ENCODE results near the gene SCYGR5. TPM values are rescaled to one million over a fixed set of nuclear protein-coding genes. Genes with fewer than 3 reads are reported as not detected.
"Not testable (repeated sequence)": the region's sequence is repeated elsewhere in the genome, so short reads cannot be mapped to it uniquely, and the experiment has no call there.

SCYGR5 gene
- not detected in 2 replicates for total RNA-seq
- long read RNA-seq, result 0 reads

GRCh38 chr2:227666631-227667170, at the start of gene SCYGR5:
Gene SCYGR5 (plus strand): TSS chr2:227666804. CDS start chr2:227666804, 0 bp downstream.
- not testable (repeated sequence) for H3K36me3 Mint-ChIP-seq (ENCODE audit: low read depth); DNase-seq (ENCODE audit: low read depth, low spot score); H3K4me3 Mint-ChIP-seq; H3K4me1 Mint-ChIP-seq; H3K9me3 Mint-ChIP-seq; H3K27me3 Mint-ChIP-seq (ENCODE audit: low read depth); H3K27ac Mint-ChIP-seq (ENCODE audit: unreplicated experiment)

GRCh38 chr2:227617316-227618230, 49.0 kb upstream of the SCYGR5 start, which contains the start of gene SCYGR4:
Gene SCYGR4 (plus strand): TSS chr2:227617498. CDS start chr2:227617498, 0 bp downstream.
- DNase-seq (ENCODE audit: low read depth, low spot score), result no peak
- Mint-ChIP-seq H3K27me3 (ENCODE audit: low read depth) (peaks cover 4% of the 10 kb centered on the region), H3K4me3 (no peak within 1 kb of the TSS), H3K36me3 (ENCODE audit: low read depth) (no peaks in the 10 kb centered on the region), H3K9me3 (no peaks in the 10 kb centered on the region), H3K27ac (ENCODE audit: unreplicated experiment) (no peak within 1 kb of the TSS), H3K4me1 (no peaks in the 10 kb centered on the region)
- no peak for TF ChIP-seq CTCF (conservative IDR thresholded peaks at IDR 0.05)

- Mint-ChIP-seq H3K4me3 (no peak overlapping the region), H3K36me3 (ENCODE audit: low read depth) (no peaks in the 10 kb centered on the region), H3K27ac (ENCODE audit: unreplicated experiment) (peak overlapping the region; percentile 22), H3K9me3 (peaks cover 2% of the 10 kb centered on the region), H3K4me1 (no peaks in the 10 kb centered on the region), H3K27me3 (ENCODE audit: low read depth) (no peaks in the 10 kb centered on the region)
- no peak for TF ChIP-seq CTCF (conservative IDR thresholded peaks at IDR 0.05)
- no peak for DNase-seq (ENCODE audit: low read depth, low spot score)
Observed at GRCh38 chr2:227623226-227623625, 43.4 kb upstream of the SCYGR5 start.

- Mint-ChIP-seq H3K4me1 (no peaks in the 10 kb centered on the region), H3K27ac (ENCODE audit: unreplicated experiment) (no peak overlapping the region), H3K4me3 (no peak overlapping the region), H3K9me3 (peaks cover 4% of the 10 kb centered on the region), H3K27me3 (ENCODE audit: low read depth) (no peaks in the 10 kb centered on the region), H3K36me3 (ENCODE audit: low read depth) (no peaks in the 10 kb centered on the region)
- no peak for DNase-seq (ENCODE audit: low read depth, low spot score)
- no peak for TF ChIP-seq CTCF (conservative IDR thresholded peaks at IDR 0.05)
Observed at GRCh38 chr2:227625420-227625819, 41.2 kb upstream of the SCYGR5 start.

- no peak for TF ChIP-seq CTCF (conservative IDR thresholded peaks at IDR 0.05)
- H3K27ac Mint-ChIP-seq (ENCODE audit: unreplicated experiment), result no peak overlapping the region
- no peaks in the 10 kb centered on the region for H3K27me3 Mint-ChIP-seq (ENCODE audit: low read depth)
- H3K4me3 Mint-ChIP-seq, result no peak overlapping the region
- no peaks in the 10 kb centered on the region for H3K36me3 Mint-ChIP-seq (ENCODE audit: low read depth)
- no peaks in the 10 kb centered on the region for H3K4me1 Mint-ChIP-seq
- peaks cover 4% of the 10 kb centered on the region for H3K9me3 Mint-ChIP-seq
- DNase-seq (ENCODE audit: low read depth, low spot score), result no peak
Observed at GRCh38 chr2:227626580-227627151, 39.9 kb upstream of the SCYGR5 start.

Measured in neural crest cell (in vitro differentiated cells).